ENCODE measurements around the gene LONRF2.
"Not testable (repeated sequence)": the region's sequence is repeated elsewhere in the genome, so short reads cannot be mapped to it uniquely, and the experiment has no call there.

GRCh38 chr2:100345144-100345543 is 22.8 kb upstream of the LONRF2 start:
- not testable (repeated sequence) for TF ChIP-seq POLR2A, CTCF, EP300 (IDR thresholded peaks at IDR 0.05)

All from tibial nerve (tissue), 4 donors.